GM23338 (cell line): Measurements from ENCODE around the gene TSHZ2. TPM values are rescaled to one million over a fixed set of nuclear protein-coding genes. Genes with fewer than 3 reads are reported as not detected.

ENCODE experiments used
- ATAC-seq: fragments of 200-7000 bp; cut with Tn5 transposase; 3 replicates; pipeline ENCODE4 v1.9.1; 2020
- DNase-seq: peaks from one replicate; pipeline ENCODE4 v3.0.0-alpha.2; 2015; ENCODE audit warnings: low spot score
- H2AFZ ChIP-seq: fragments of 200-600 bp; sonication (generic); 2 replicates; pipeline ENCODE4 v1.8.0; 2016; ENCODE audit warnings: antibody characterized with exemption, mild to moderate bottlenecking, moderate library complexity
- H3F3A ChIP-seq: fragments of 200-600 bp; sonication (generic); replicated peaks from 2 replicates; pipeline ENCODE4 v1.8.0; 2017; ENCODE audit warnings: antibody characterized with exemption, mixed run types, low read depth
- H3K27ac ChIP-seq: fragments of 200-600 bp; sonication (generic); 2 replicates; pipeline ENCODE4 v1.6.1; 2016; ENCODE audit warnings: low read depth
- H3K27me3 ChIP-seq: fragments of 200-600 bp; sonication (generic); 2 replicates; pipeline ENCODE4 v1.8.0; 2016; ENCODE audit warnings: mild to moderate bottlenecking, mixed run types, moderate library complexity; ENCODE audit not compliant: insufficient read depth
- H3K36me3 ChIP-seq: fragments of 200-600 bp; sonication (generic); 2 replicates; pipeline ENCODE4 v1.8.0; 2016; ENCODE audit warnings: mild to moderate bottlenecking; ENCODE audit not compliant: insufficient read depth
- H3K4me1 ChIP-seq: fragments of 200-600 bp; sonication (generic); 2 replicates; pipeline ENCODE4 v1.8.0; 2016; ENCODE audit warnings: mild to moderate bottlenecking, moderate library complexity; ENCODE audit not compliant: insufficient read depth
- H3K4me2 ChIP-seq: fragments of 200-600 bp; sonication (generic); 2 replicates; pipeline ENCODE4 v1.7.1; 2017; ENCODE audit warnings: mixed run types
- H3K4me3 ChIP-seq: fragments of 200-600 bp; sonication (generic); 2 replicates; pipeline ENCODE4 v1.6.1; 2016; ENCODE audit warnings: mixed run types
- H3K79me2 ChIP-seq: fragments of 200-600 bp; sonication (generic); replicated peaks from 2 replicates; pipeline ENCODE4 v1.8.0; 2017; ENCODE audit warnings: mild to moderate bottlenecking; ENCODE audit not compliant: insufficient read depth
- H3K9me2 ChIP-seq: fragments of 200-600 bp; sonication (generic); 2 replicates; pipeline ENCODE4 v1.8.0; 2017; ENCODE audit not compliant: insufficient read depth
- H4K20me1 ChIP-seq: fragments of 200-600 bp; sonication (generic); replicated peaks from 2 replicates; pipeline ENCODE4 v1.8.0; 2017; ENCODE audit warnings: mild to moderate bottlenecking; ENCODE audit not compliant: insufficient read depth
- H3K27ac Mint-ChIP-seq: 2 replicates; pipeline ENCODE4 v1.8.0; 2020; ENCODE audit warnings: inconsistent platforms, mild to moderate bottlenecking, moderate library complexity, mixed read lengths
- H3K27me3 Mint-ChIP-seq: 3 replicates; pipeline ENCODE4 v1.8.0; 2022; ENCODE audit warnings: low read depth, mild to moderate bottlenecking, moderate library complexity, mixed read lengths, inconsistent platforms; ENCODE audit not compliant: insufficient read depth, poor library complexity
- H3K36me3 Mint-ChIP-seq: 3 replicates; pipeline ENCODE4 v1.8.0; 2021; ENCODE audit warnings: low read depth, mild to moderate bottlenecking, inconsistent platforms, moderate library complexity, mixed read lengths
- H3K4me1 Mint-ChIP-seq: 3 replicates; pipeline ENCODE4 v1.8.0; 2020; ENCODE audit warnings: mild to moderate bottlenecking, inconsistent platforms, mixed read lengths
- H3K4me3 Mint-ChIP-seq: 3 replicates; pipeline ENCODE4 v1.8.0; 2021; ENCODE audit warnings: moderate library complexity, mild to moderate bottlenecking, inconsistent platforms, mixed read lengths
- H3K9me3 Mint-ChIP-seq: 3 replicates; pipeline ENCODE4 v1.8.0; 2020; ENCODE audit warnings: moderate library complexity, mild to moderate bottlenecking, inconsistent platforms, mixed read lengths
- EZH2 ChIP-seq: fragments of 200-600 bp; sonication (generic); IDR thresholded peaks from one replicate; pipeline ENCODE4 v1.8.0; 2017; ENCODE audit warnings: antibody characterized with exemption, mild to moderate bottlenecking, low read depth; ENCODE audit not compliant: unreplicated experiment
- POLR2AphosphoS5 ChIP-seq: IDR thresholded peaks from 2 replicates; pipeline ENCODE4 v1.6.1; 2016; ENCODE audit warnings: antibody characterized with exemption, low read depth
- STAT1 ChIP-seq: IDR thresholded peaks from one replicate; pipeline ENCODE4 v1.6.1; 2016; ENCODE audit warnings: antibody characterized with exemption; ENCODE audit not compliant: unreplicated experiment
- polyA plus RNA-seq: library from polyadenylated mRNA; unstranded; fragments of >200 nt; fragmentation: Nextera tagmentation; extraction: Ambion mirVana; gene quantifications from 2 replicates; pipeline ENCODE4 v1.2.1, GENCODE V29; 2016
- total RNA-seq: library from RNA; depleted of rRNA; stranded (reverse); fragments of >200 nt; shearing (Covaris generic); gene quantifications from 2 replicates; pipeline ENCODE4 v1.2.3, GENCODE V29; 2014
- TF ChIP-seq, protein P1 (sequence below): IDR thresholded peaks from one replicate; pipeline ENCODE4 v1.6.1; 2018; ENCODE audit warnings: antibody characterized with exemption; ENCODE audit not compliant: unreplicated experiment
- TF ChIP-seq, protein P2 (sequence below), 2 experiments: fragments of 200-600 bp in 1 of 2; sonication (generic) in 1 of 2; conservative IDR thresholded peaks; 2 replicates each; pipeline versions ENCODE4 v1.5.1 to v1.6.1; 2016 to 2017; ENCODE audit warnings: antibody characterized with exemption in 2 of 2, low read depth in 2 of 2, mild to moderate bottlenecking in 2 of 2, moderate library complexity in 1 of 2

The TSHZ2 gene
- total and polyA plus RNA-seq, 2 experiments from 2014 or later, result 0.49 to 1.3 TPM

DNA sequence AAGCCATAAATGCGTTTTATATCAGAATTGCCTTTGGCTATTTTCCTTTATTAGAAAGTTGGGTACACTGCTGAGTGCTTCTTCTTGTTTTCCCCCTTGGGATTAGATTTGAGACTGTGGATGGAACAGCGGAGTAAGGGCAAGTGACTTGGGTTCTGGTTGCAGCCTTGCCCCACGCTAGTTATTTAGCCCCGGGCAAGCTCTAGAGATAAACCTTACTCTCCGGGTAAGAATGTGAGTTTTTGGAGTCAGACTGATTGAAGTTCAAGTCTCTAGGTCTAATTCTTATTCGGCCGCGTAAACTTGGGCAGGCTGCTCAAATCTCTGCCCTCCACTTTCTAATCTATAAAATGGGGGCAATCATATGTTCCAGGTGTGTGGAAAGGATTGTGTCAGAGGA, 8.9 kb downstream of the TSHZ2 start:
- Histone ChIP-seq H2AFZ (no peak overlapping the region), H3K27ac (no peak overlapping the region), H3K79me2 (no peaks in the 10 kb centered on the region), H3K9me2 (no peaks in the 10 kb centered on the region), H3K4me1 (peaks cover 11% of the 10 kb centered on the region), H3K27me3 (no peaks in the 10 kb centered on the region), H3K4me3 (no peak overlapping the region), H3F3A (no peaks in the 10 kb centered on the region), H3K36me3 (no peaks in the 10 kb centered on the region), H3K4me2 (no peak overlapping the region), H4K20me1 (no peaks in the 10 kb centered on the region)
- H3K27me3 Mint-ChIP-seq, result no peaks in the 10 kb centered on the region
- no peak overlapping the region for H3K4me3 Mint-ChIP-seq
- no peak overlapping the region for H3K27ac Mint-ChIP-seq
- DNase-seq, result no peak
- peaks cover 22% of the 10 kb centered on the region for H3K4me1 Mint-ChIP-seq
- no peaks in the 10 kb centered on the region for H3K36me3 Mint-ChIP-seq
- ATAC-seq, result no peak
- TF ChIP-seq EZH2 (no peak), STAT1 (no peak), POLR2AphosphoS5 (no peak)
- no peaks in the 10 kb centered on the region for H3K9me3 Mint-ChIP-seq

DNA sequence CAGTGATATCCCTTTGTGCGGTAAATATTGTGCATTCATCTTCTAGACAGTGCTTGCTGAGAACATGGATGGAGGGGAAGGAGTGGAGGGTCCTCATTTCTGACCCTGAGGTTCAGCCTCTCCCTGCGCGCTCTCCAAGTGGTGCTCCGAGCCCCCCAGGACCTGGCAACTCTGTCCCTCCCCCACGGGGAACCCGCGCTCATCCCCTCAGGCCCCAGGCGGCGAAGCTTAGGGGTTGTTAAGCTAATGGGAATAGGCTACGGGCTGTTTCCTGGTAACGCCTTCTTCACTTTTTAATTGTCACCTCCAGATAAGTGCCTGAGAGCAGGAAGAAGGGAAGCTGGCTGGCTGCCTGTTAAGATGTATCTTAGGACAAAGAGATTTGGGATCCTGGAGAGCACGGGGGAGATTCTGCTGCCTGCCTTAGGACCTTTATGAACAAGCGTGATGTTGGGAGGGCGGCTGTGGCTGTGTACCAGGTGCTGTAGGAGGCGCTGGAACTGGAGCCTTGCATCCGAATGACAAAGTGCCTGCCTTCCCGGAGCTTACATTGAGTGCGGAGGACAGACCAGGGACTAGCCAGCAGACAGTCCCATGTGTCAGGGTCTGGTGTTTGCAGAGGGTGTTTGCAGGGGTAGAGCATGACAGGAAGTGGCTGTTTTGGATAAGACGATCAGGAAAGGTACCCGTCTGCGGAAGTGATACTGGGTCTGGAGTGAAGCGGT, 11.7 kb downstream of the TSHZ2 start:
- no peak overlapping the region for H3K27ac Mint-ChIP-seq

More for the DNA sequence above, 11.7 kb downstream of the TSHZ2 start:
- peak; percentile 86 for ATAC-seq
- Mint-ChIP-seq H3K9me3 (no peaks in the 10 kb centered on the region), H3K27me3 (no peaks in the 10 kb centered on the region), H3K4me3 (no peak overlapping the region), H3K4me1 (peaks cover 10% of the 10 kb centered on the region), H3K36me3 (no peaks in the 10 kb centered on the region)
- H3K4me2 ChIP-seq, result no peak overlapping the region
- peak overlapping the region; percentile 93 for H2AFZ ChIP-seq
- H3K4me1 ChIP-seq, result 0 out of 2 replicates have a peak, but pooled peaks cover 2% of the 10 kb centered on the region
- no peaks in the 10 kb centered on the region for H4K20me1 ChIP-seq
- no peak overlapping the region for H3K4me3 ChIP-seq
- no peaks in the 10 kb centered on the region for H3K9me2 ChIP-seq
- DNase-seq, result peak; percentile 54
- H3K36me3 ChIP-seq, result no peaks in the 10 kb centered on the region
- TF ChIP-seq, protein P1, sequence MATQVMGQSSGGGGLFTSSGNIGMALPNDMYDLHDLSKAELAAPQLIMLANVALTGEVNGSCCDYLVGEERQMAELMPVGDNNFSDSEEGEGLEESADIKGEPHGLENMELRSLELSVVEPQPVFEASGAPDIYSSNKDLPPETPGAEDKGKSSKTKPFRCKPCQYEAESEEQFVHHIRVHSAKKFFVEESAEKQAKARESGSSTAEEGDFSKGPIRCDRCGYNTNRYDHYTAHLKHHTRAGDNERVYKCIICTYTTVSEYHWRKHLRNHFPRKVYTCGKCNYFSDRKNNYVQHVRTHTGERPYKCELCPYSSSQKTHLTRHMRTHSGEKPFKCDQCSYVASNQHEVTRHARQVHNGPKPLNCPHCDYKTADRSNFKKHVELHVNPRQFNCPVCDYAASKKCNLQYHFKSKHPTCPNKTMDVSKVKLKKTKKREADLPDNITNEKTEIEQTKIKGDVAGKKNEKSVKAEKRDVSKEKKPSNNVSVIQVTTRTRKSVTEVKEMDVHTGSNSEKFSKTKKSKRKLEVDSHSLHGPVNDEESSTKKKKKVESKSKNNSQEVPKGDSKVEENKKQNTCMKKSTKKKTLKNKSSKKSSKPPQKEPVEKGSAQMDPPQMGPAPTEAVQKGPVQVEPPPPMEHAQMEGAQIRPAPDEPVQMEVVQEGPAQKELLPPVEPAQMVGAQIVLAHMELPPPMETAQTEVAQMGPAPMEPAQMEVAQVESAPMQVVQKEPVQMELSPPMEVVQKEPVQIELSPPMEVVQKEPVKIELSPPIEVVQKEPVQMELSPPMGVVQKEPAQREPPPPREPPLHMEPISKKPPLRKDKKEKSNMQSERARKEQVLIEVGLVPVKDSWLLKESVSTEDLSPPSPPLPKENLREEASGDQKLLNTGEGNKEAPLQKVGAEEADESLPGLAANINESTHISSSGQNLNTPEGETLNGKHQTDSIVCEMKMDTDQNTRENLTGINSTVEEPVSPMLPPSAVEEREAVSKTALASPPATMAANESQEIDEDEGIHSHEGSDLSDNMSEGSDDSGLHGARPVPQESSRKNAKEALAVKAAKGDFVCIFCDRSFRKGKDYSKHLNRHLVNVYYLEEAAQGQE, result no peak
- TF ChIP-seq, protein P2, sequence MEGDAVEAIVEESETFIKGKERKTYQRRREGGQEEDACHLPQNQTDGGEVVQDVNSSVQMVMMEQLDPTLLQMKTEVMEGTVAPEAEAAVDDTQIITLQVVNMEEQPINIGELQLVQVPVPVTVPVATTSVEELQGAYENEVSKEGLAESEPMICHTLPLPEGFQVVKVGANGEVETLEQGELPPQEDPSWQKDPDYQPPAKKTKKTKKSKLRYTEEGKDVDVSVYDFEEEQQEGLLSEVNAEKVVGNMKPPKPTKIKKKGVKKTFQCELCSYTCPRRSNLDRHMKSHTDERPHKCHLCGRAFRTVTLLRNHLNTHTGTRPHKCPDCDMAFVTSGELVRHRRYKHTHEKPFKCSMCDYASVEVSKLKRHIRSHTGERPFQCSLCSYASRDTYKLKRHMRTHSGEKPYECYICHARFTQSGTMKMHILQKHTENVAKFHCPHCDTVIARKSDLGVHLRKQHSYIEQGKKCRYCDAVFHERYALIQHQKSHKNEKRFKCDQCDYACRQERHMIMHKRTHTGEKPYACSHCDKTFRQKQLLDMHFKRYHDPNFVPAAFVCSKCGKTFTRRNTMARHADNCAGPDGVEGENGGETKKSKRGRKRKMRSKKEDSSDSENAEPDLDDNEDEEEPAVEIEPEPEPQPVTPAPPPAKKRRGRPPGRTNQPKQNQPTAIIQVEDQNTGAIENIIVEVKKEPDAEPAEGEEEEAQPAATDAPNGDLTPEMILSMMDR (conservative IDR thresholded peaks at IDR 0.05; ENCODE audit: low read depth in 2 of 2), result 0 out of 4 replicates have a peak, but pooled peaks have one; percentile 12 to 20
- no peak overlapping the region for H3K27ac ChIP-seq
- no peaks in the 10 kb centered on the region for H3F3A ChIP-seq
- no peaks in the 10 kb centered on the region for H3K27me3 ChIP-seq
- no peaks in the 10 kb centered on the region for H3K79me2 ChIP-seq
